ENCODE results near the gene MESP1. TPM values are rescaled to one million over a fixed set of nuclear protein-coding genes. Genes with fewer than 3 reads are reported as not detected.

MESP1 gene
- total and polyA plus RNA-seq, 10 donors = 0.19 to 1.2 (median 0.61) TPM

DNA sequence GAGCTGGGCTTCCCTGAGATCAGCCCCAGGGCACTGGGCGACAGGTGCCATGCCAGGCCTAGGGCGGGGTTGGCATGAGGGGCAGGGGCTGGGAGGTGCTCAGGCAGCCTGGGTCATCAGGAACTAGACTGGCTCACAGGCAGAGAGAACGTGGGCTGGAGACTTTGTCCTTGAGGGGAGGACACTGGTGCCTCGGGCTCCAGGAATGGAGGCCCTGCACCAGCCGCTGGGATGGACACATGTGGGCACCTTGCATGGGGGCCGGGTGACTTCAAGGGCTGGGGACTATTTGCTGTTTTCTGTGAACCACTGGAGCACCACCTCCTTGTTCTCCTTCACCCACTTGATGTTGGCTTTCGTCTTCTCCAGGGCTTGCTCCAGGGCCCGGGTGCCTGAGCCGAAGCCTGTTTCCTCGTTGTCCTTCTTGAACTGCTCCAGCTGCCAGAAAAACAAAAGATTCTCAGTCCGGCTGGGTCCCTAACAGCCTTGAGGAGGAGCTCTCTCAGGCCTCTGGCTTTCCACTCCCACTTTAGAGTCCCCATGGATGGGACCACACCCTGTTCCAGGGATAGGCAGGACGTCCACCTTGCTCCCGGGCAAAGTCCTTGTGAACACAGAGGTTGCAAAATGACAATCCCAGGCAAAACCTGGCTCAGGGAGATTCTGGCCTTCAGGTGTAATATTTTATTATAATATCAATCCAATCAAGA is 34.2 kb upstream of the MESP1 start:
- peak; percentile 34 for DNase-seq
- 77 to 86% (median 83%) methylated on average over 10 to 13 of the region's 13 CpGs for WGBS, 5 donors
- TF ChIP-seq, protein P1, sequence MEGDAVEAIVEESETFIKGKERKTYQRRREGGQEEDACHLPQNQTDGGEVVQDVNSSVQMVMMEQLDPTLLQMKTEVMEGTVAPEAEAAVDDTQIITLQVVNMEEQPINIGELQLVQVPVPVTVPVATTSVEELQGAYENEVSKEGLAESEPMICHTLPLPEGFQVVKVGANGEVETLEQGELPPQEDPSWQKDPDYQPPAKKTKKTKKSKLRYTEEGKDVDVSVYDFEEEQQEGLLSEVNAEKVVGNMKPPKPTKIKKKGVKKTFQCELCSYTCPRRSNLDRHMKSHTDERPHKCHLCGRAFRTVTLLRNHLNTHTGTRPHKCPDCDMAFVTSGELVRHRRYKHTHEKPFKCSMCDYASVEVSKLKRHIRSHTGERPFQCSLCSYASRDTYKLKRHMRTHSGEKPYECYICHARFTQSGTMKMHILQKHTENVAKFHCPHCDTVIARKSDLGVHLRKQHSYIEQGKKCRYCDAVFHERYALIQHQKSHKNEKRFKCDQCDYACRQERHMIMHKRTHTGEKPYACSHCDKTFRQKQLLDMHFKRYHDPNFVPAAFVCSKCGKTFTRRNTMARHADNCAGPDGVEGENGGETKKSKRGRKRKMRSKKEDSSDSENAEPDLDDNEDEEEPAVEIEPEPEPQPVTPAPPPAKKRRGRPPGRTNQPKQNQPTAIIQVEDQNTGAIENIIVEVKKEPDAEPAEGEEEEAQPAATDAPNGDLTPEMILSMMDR (IDR thresholded peaks at IDR 0.05 in 8 of 11, conservative IDR thresholded peaks at IDR 0.05 in 3 of 11) = no peak
- no peak for TF ChIP-seq POLR2AphosphoS5 (IDR thresholded peaks at IDR 0.05)
- Histone ChIP-seq H3K27ac (no peak overlapping the region), H3K4me3 (no peak overlapping the region), H3K36me3 (peaks cover 0 to 49% (median 0%) of the 10 kb centered on the region in 6 donors), H3K4me1 (peaks cover 0 to 35% (median 17%) of the 10 kb centered on the region in 6 donors), H3K27me3 (replicated peaks in 1 of 7) (peaks cover 0 to 8% (median 0%) of the 10 kb centered on the region in 7 donors), H3K9me3 (peaks cover 0 to 17% (median 10%) of the 10 kb centered on the region in 8 donors)
- intact Hi-C loops (cut with DNase I; ENCODE audit: low total_unique reads) = no loop called here

DNA sequence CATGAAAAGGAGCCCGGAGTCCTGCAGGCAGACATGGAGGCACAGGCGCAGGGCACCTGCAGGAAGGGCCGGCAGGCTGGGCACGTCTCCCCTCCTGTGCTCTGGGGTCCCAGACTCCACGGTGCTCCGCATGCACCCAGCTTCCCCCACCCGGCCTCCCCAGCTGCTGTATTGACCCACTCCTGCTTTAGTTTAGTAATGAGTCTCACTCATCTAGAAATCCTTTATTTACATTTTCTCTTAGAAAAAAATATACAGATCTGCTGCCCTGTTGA is 33.6 kb upstream of the MESP1 start:
- peak; percentile 30 for DNase-seq

DNA sequence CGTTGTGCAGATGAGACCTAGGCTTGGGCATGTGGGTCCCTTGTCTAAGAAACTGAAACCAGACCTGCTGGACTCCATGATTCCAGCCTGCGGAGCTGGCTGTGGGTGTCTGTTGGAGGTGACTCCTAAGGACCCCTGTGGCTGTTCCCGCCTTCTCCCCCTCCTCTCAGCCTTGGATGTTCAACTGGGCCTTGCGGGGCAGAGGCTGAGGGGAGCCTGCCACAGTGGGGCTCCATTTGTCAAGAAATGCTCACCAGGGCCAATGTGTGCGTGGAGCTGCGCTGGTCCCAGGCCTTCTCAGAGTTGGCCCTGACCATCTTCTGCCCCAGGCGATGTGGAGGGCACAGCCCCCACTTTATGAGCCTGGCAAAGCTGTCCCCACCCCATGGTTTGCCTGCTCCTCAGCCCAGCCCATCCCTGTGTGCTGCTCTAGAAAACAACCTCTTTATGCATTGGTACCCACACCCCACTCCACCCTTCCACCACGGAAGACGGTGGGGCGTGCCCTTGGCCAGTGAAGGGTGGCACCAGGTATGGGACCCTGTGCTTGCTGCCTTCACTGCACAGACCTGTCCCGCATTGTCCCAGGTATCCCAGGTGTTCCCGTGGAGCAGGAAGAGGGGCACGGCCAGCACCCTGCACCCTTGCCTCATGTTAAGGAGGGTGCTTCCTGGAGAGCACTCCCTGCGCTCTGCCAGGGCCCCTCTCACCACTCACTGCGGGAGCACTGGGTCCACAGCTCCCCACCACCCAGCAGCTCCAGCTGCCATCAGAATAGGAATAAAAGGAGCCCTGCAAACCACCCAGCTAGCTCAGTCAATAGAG is 33.0 kb upstream of the MESP1 start:
- peaks cover 0 to 17% (median 10%) of the 10 kb centered on the region in 8 donors for H3K9me3 ChIP-seq
- TF ChIP-seq, protein P1 (IDR thresholded peaks at IDR 0.05 in 8 of 11, conservative IDR thresholded peaks at IDR 0.05 in 3 of 11) = no peak
- TF ChIP-seq POLR2A (IDR thresholded peaks at IDR 0.05) (no peak), POLR2AphosphoS5 (IDR thresholded peaks at IDR 0.05) (no peak)
- no peak overlapping the region for H3K27ac ChIP-seq
- H3K36me3 ChIP-seq = peaks cover 0 to 38% (median 0%) of the 10 kb centered on the region in 6 donors
- 82 to 92% (median 90%) methylated on average over 13 to 15 of the region's 15 CpGs for WGBS, 5 donors
- peak; percentile 58 for DNase-seq
- peaks cover 0 to 12% (median 0%) of the 10 kb centered on the region in 7 donors for H3K27me3 ChIP-seq (replicated peaks in 1 of 7)
- peaks cover 0 to 36% (median 18%) of the 10 kb centered on the region in 6 donors for H3K4me1 ChIP-seq
- intact Hi-C loops (cut with DNase I; ENCODE audit: low total_unique reads) = no loop called here
- no peak overlapping the region for H3K4me3 ChIP-seq

More for the DNA sequence above, 33.6 kb upstream of the MESP1 start:
- WGBS, 5 donors = 80 to 96% (median 91%) methylated on average over 3 to 7 of the region's 7 CpGs
- TF ChIP-seq POLR2A (IDR thresholded peaks at IDR 0.05) = no peak
- TF ChIP-seq, protein P1 (IDR thresholded peaks at IDR 0.05 in 8 of 11, conservative IDR thresholded peaks at IDR 0.05 in 3 of 11) = no peak
- no peak for TF ChIP-seq POLR2AphosphoS5 (IDR thresholded peaks at IDR 0.05)
- Histone ChIP-seq H3K4me3 (no peak overlapping the region), H3K36me3 (peaks cover 0 to 43% (median 0%) of the 10 kb centered on the region in 6 donors), H3K9me3 (peaks cover 0 to 17% (median 10%) of the 10 kb centered on the region in 8 donors), H3K27me3 (replicated peaks in 1 of 7) (peaks cover 0 to 12% (median 0%) of the 10 kb centered on the region in 7 donors), H3K4me1 (peaks cover 0 to 36% (median 18%) of the 10 kb centered on the region in 6 donors), H3K27ac (no peak overlapping the region)
- intact Hi-C loops (cut with DNase I; ENCODE audit: low total_unique reads) = no loop called here

Measured in spleen (tissue), 11 donors.